ENCODE measurements around the gene PCNT.

The PCNT gene

GRCh38 chr21:46411236-46411635 lies 87.3 kb downstream of the PCNT start:
- no peak overlapping the region for H3K27ac ChIP-seq (ENCODE audit: low read length)
- peaks cover 7% of the 10 kb centered on the region for H3K36me3 ChIP-seq (replicated peaks; ENCODE audit: low read depth, low read length)
- H3K9me3 ChIP-seq (ENCODE audit: insufficient read depth, low read length) = no peaks in the 10 kb centered on the region
- H3K4me2 ChIP-seq (ENCODE audit: low read length) = no peak overlapping the region
- no peaks in the 10 kb centered on the region for H4K20me1 ChIP-seq (ENCODE audit: insufficient read depth, low read length)
- H2AFZ ChIP-seq (ENCODE audit: low read depth, low read length) = no peak overlapping the region
- H3K27me3 ChIP-seq (ENCODE audit: low read depth, low read length) = no peaks in the 10 kb centered on the region
- no peaks in the 10 kb centered on the region for H3K4me1 ChIP-seq (ENCODE audit: low read length)
- TF ChIP-seq CTCF (IDR thresholded peaks at IDR 0.05; ENCODE audit: low read depth, low read length) (no peak), EZH2phosphoT487 (IDR thresholded peaks at IDR 0.05; ENCODE audit: low read depth) (no peak)
- H3K9ac ChIP-seq (ENCODE audit: low read length) = no peak overlapping the region
- H3K79me2 ChIP-seq (ENCODE audit: low read length) = no peaks in the 10 kb centered on the region
- H3K4me3 ChIP-seq (ENCODE audit: low read length) = no peak overlapping the region

GRCh38 chr21:46411691-46412090 lies 87.7 kb downstream of the PCNT start:
- H3K79me2 ChIP-seq (ENCODE audit: low read length) = no peaks in the 10 kb centered on the region
- no peak overlapping the region for H3K27ac ChIP-seq (ENCODE audit: low read length)
- H2AFZ ChIP-seq (ENCODE audit: low read depth, low read length) = no peak overlapping the region
- no peak overlapping the region for H3K9ac ChIP-seq (ENCODE audit: low read length)
- peaks cover 8% of the 10 kb centered on the region for H3K36me3 ChIP-seq (replicated peaks; ENCODE audit: low read depth, low read length)
- no peaks in the 10 kb centered on the region for H3K4me1 ChIP-seq (ENCODE audit: low read length)
- H3K4me3 ChIP-seq (ENCODE audit: low read length) = no peak overlapping the region
- no peaks in the 10 kb centered on the region for H3K27me3 ChIP-seq (ENCODE audit: low read depth, low read length)
- H3K4me2 ChIP-seq (ENCODE audit: low read length) = no peak overlapping the region
- H4K20me1 ChIP-seq (ENCODE audit: insufficient read depth, low read length) = no peaks in the 10 kb centered on the region
- H3K9me3 ChIP-seq (ENCODE audit: insufficient read depth, low read length) = no peaks in the 10 kb centered on the region
- TF ChIP-seq CTCF (IDR thresholded peaks at IDR 0.05; ENCODE audit: low read depth, low read length) (no peak), EZH2phosphoT487 (IDR thresholded peaks at IDR 0.05; ENCODE audit: low read depth) (no peak)

GRCh38 chr21:46412521-46413364 lies 88.8 kb downstream of the PCNT start:
- no peak overlapping the region for H3K4me2 ChIP-seq (ENCODE audit: low read length)
- H3K79me2 ChIP-seq (ENCODE audit: low read length) = no peaks in the 10 kb centered on the region
- H2AFZ ChIP-seq (ENCODE audit: low read depth, low read length) = no peak overlapping the region
- H3K9me3 ChIP-seq (ENCODE audit: insufficient read depth, low read length) = no peaks in the 10 kb centered on the region
- H3K27me3 ChIP-seq (ENCODE audit: low read depth, low read length) = no peaks in the 10 kb centered on the region
- no peak overlapping the region for H3K27ac ChIP-seq (ENCODE audit: low read length)
- no peaks in the 10 kb centered on the region for H4K20me1 ChIP-seq (ENCODE audit: insufficient read depth, low read length)
- no peaks in the 10 kb centered on the region for H3K4me1 ChIP-seq (ENCODE audit: low read length)
- TF ChIP-seq EZH2phosphoT487 (IDR thresholded peaks at IDR 0.05; ENCODE audit: low read depth) = no peak
- no peak for TF ChIP-seq CTCF (IDR thresholded peaks at IDR 0.05; ENCODE audit: low read depth, low read length)
- H3K4me3 ChIP-seq (ENCODE audit: low read length) = no peak overlapping the region
- peaks cover 8% of the 10 kb centered on the region for H3K36me3 ChIP-seq (replicated peaks; ENCODE audit: low read depth, low read length)
- no peak overlapping the region for H3K9ac ChIP-seq (ENCODE audit: low read length)

- no peaks in the 10 kb centered on the region for H3K4me1 ChIP-seq (ENCODE audit: low read length)
- H3K4me2 ChIP-seq (ENCODE audit: low read length) = no peak overlapping the region
- peaks cover 8% of the 10 kb centered on the region for H3K36me3 ChIP-seq (replicated peaks; ENCODE audit: low read depth, low read length)
- no peak overlapping the region for H3K4me3 ChIP-seq (ENCODE audit: low read length)
- no peaks in the 10 kb centered on the region for H4K20me1 ChIP-seq (ENCODE audit: insufficient read depth, low read length)
- no peak overlapping the region for H3K27ac ChIP-seq (ENCODE audit: low read length)
- no peaks in the 10 kb centered on the region for H3K27me3 ChIP-seq (ENCODE audit: low read depth, low read length)
- no peaks in the 10 kb centered on the region for H3K79me2 ChIP-seq (ENCODE audit: low read length)
- no peaks in the 10 kb centered on the region for H3K9me3 ChIP-seq (ENCODE audit: insufficient read depth, low read length)
- H3K9ac ChIP-seq (ENCODE audit: low read length) = no peak overlapping the region
- TF ChIP-seq EZH2phosphoT487 (IDR thresholded peaks at IDR 0.05; ENCODE audit: low read depth) (no peak), CTCF (IDR thresholded peaks at IDR 0.05; ENCODE audit: low read depth, low read length) (no peak)
- H2AFZ ChIP-seq (ENCODE audit: low read depth, low read length) = no peak overlapping the region
These were observed 89.4 kb downstream of the PCNT start for GRCh38 chr21:46413365-46413696.

Data from OCI-LY3 (cell line).